OCI-LY3 (cell line): ENCODE results near the gene PIP4K2C.

Experiments
- H2AFZ ChIP-seq: fragments of 200-600, 300-600 bp; shearing (Covaris generic); 2 replicates; pipeline ENCODE4 v1.6.0; 2014; ENCODE audit warnings: antibody characterized with exemption, low read depth, low read length
- H3K27ac ChIP-seq: fragments of 200-600, 300-600 bp; sonication (generic); 2 replicates; pipeline ENCODE4 v1.5.1; 2014; ENCODE audit warnings: mild to moderate bottlenecking, low read length, moderate library complexity, mixed read lengths
- H3K27me3 ChIP-seq: fragments of 200-600, 300-600 bp; sonication (generic); 2 replicates; pipeline ENCODE4 v1.6.1; 2014; ENCODE audit warnings: low read depth, low read length, mixed read lengths
- H3K36me3 ChIP-seq: fragments of 200-600, 300-600 bp; sonication (generic); replicated peaks from 2 replicates; pipeline ENCODE3; 2014; ENCODE audit warnings: low read depth, low read length, mixed read lengths
- H3K4me1 ChIP-seq: fragments of 300-600, 200-600 bp; sonication (generic); 2 replicates; pipeline ENCODE4 v1.6.1; 2014; ENCODE audit warnings: low read length, mixed read lengths
- H3K4me2 ChIP-seq: fragments of 200-600, 300-600 bp; sonication (generic); 2 replicates; pipeline ENCODE4 v1.6.1; 2014; ENCODE audit warnings: low read length, mixed read lengths
- H3K4me3 ChIP-seq: fragments of 300-600, 200-600 bp; sonication (generic); 2 replicates; pipeline ENCODE4 v1.5.1; 2014; ENCODE audit warnings: antibody characterized with exemption, mild to moderate bottlenecking, low read length, moderate library complexity
- H3K79me2 ChIP-seq: fragments of 300-600, 200-600 bp; shearing (Covaris generic); 2 replicates; pipeline ENCODE4 v1.6.1; 2014; ENCODE audit warnings: mild to moderate bottlenecking, low read length, mixed read lengths
- H3K9ac ChIP-seq: fragments of 300-600, 200-600 bp; shearing (Covaris generic); 2 replicates; pipeline ENCODE4 v1.6.0; 2014; ENCODE audit warnings: mild to moderate bottlenecking, low read length, moderate library complexity
- H3K9me3 ChIP-seq: fragments of 200-600, 300-600 bp; shearing (Covaris generic); 2 replicates; pipeline ENCODE4 v1.6.1; 2014; ENCODE audit warnings: low read length, mixed read lengths; ENCODE audit not compliant: insufficient read depth
- H4K20me1 ChIP-seq: fragments of 200-600, 300-600 bp; sonication (generic); 2 replicates; pipeline ENCODE4 v1.6.1; 2016; ENCODE audit warnings: low read length, mixed read lengths; ENCODE audit not compliant: insufficient read depth
- EZH2phosphoT487 ChIP-seq: fragments of 200-600 bp; shearing (Covaris generic); IDR thresholded peaks from 2 replicates; pipeline ENCODE4 v1.6.1; 2018; ENCODE audit warnings: antibody characterized with exemption, mixed run types, low read depth
- TF ChIP-seq, protein P1 (sequence below): fragments of 200-600, 300-600 bp; sonication (generic); IDR thresholded peaks from 2 replicates; pipeline ENCODE4 v1.5.1; 2014; ENCODE audit warnings: antibody characterized with exemption, low read length, low read depth

PIP4K2C gene

DNA sequence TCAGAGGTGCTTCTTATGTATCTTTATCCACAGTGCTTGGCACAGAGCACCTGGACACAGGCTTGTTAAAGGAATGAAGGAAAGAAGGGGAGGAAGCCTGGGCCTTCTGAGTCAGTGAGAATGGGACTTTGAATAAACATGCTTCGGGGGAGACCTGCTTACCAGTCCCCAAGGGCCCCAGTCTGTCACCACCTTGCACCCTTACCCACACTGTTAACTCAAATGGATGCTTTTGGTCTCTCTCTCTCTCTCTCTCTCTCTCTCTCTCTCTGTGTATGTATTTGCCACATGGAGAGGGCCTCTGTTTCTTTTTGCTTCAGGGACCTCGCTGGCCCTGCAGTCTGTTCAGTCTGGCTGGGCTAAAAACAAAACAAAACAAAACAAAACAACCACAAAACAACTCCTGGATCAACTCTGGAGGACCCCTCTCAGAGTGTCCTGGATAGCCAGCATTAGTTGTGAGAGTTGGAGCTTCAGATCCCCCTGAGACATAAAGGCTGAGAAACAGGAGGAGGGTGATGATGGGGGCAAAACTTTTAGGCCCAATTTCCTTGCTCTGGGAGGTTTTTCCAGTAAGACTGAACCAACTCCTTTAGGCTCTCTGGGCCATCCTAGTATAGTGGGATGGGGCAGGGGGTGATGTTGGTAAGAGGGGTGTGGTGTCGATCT is 39.2 kb upstream of the PIP4K2C start:
- Histone ChIP-seq H3K79me2 (peaks cover 2% of the 10 kb centered on the region), H4K20me1 (no peaks in the 10 kb centered on the region), H3K4me3 (no peak overlapping the region), H3K9me3 (no peaks in the 10 kb centered on the region), H3K4me2 (no peak overlapping the region), H3K27ac (no peak overlapping the region), H3K27me3 (no peaks in the 10 kb centered on the region), H2AFZ (no peak overlapping the region), H3K9ac (no peak overlapping the region), H3K4me1 (peaks cover 10% of the 10 kb centered on the region), H3K36me3 (no peaks in the 10 kb centered on the region)
- TF ChIP-seq EZH2phosphoT487: no peak

DNA sequence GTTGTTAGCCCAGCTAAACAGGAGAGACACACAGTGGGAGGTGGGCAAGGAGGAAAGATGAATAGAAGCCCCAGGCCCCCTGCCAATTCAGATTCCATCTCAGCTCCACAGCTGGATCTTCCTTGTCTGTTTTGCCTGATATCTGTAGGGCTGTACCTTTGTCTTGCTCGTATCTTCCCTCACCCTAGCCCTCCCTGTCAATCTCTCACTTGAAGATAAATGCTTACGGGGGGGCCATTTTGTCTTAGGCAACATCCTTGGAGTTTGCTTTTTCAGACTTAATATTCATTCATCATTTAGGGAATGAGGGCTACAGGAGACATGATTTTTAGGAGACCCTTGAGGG is 38.7 kb upstream of the PIP4K2C start:
- Histone ChIP-seq H3K36me3 (no peaks in the 10 kb centered on the region), H3K27me3 (no peaks in the 10 kb centered on the region), H3K9ac (no peak overlapping the region), H2AFZ (no peak overlapping the region), H3K4me1 (peaks cover 10% of the 10 kb centered on the region), H3K79me2 (no peaks in the 10 kb centered on the region), H3K9me3 (no peaks in the 10 kb centered on the region), H4K20me1 (no peaks in the 10 kb centered on the region), H3K4me2 (no peak overlapping the region), H3K27ac (no peak overlapping the region), H3K4me3 (no peak overlapping the region)
- no peak for TF ChIP-seq EZH2phosphoT487
- TF ChIP-seq, protein P1, sequence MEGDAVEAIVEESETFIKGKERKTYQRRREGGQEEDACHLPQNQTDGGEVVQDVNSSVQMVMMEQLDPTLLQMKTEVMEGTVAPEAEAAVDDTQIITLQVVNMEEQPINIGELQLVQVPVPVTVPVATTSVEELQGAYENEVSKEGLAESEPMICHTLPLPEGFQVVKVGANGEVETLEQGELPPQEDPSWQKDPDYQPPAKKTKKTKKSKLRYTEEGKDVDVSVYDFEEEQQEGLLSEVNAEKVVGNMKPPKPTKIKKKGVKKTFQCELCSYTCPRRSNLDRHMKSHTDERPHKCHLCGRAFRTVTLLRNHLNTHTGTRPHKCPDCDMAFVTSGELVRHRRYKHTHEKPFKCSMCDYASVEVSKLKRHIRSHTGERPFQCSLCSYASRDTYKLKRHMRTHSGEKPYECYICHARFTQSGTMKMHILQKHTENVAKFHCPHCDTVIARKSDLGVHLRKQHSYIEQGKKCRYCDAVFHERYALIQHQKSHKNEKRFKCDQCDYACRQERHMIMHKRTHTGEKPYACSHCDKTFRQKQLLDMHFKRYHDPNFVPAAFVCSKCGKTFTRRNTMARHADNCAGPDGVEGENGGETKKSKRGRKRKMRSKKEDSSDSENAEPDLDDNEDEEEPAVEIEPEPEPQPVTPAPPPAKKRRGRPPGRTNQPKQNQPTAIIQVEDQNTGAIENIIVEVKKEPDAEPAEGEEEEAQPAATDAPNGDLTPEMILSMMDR: no peak

DNA sequence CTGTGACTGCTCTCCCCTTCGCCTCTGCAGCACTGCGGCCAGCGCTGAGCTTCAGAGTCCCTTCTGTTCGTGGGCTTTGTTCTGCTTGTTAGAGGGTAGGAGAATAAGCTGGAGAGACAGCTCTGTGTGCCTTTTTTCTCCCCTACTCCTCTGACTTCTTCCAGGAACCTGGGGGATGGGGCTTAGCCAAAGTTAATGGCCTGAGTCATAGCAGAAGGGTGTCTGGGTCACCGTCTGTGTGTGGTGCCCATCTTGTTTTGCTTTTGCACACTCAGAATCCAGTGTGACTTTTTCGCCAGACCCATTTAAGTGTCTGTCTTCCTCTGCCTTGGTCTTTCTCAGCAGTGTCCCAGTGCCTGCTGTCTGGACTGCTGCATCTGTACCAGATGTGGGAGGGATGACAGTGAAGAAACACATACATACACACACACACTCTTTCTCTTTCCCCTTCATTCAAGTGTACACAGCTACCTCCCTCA is 38.1 kb upstream of the PIP4K2C start:
- no peak overlapping the region for H2AFZ ChIP-seq
- H3K4me2 ChIP-seq: no peak overlapping the region
- H3K9me3 ChIP-seq: no peaks in the 10 kb centered on the region
- H3K79me2 ChIP-seq: no peaks in the 10 kb centered on the region
- no peak overlapping the region for H3K27ac ChIP-seq
- H3K27me3 ChIP-seq: no peaks in the 10 kb centered on the region
- TF ChIP-seq, protein P1: no peak
- H3K4me3 ChIP-seq: no peak overlapping the region
- H3K9ac ChIP-seq: no peak overlapping the region
- peaks cover 6% of the 10 kb centered on the region; the same call in 1 of the 2 replicates for H3K4me1 ChIP-seq
- H4K20me1 ChIP-seq: no peaks in the 10 kb centered on the region
- no peaks in the 10 kb centered on the region for H3K36me3 ChIP-seq

DNA sequence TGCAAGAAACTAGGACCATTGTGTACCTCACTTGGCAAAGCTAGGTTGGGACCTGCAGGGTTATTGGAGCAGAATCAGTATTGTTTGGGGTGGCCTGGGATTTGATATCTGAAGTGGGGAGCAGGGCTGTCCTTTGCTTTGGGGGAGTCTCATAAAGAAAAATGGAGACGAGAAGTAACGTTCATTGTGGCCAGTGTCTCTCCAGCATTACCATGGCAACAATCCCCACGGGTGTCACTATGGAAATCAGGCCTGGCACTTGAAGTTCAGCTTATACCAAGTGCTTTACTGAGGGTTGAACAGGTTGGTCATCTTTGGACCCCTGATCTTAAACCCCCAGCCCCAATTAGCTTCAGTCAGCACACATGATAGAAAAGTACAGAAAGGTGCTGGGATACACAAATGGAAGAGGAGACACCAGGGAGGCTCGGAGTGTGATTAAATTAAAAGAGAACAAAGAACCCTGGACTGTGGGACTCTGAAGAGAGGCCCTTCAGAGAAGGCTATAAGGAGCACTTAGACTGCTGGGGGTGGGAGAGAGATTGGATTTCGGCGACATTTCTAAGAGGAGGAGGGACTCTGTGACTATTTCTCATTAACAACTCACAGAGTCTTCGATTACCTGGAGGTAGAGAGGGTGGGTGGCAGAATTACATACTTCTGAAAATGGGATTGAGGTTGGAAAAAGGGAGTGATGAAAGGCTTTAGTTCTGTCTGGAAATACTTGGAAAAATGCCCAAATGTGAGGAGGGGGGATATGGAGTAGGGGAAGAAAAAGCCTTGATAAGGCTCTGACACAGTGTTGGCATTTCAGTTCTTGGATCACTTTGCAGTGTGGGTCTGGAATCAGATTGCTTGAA is 37.4 kb upstream of the PIP4K2C start:
- no peaks in the 10 kb centered on the region for H3K79me2 ChIP-seq
- H3K27ac ChIP-seq: no peak overlapping the region

More for the DNA sequence above, 37.4 kb upstream of the PIP4K2C start:
- H3K9me3 ChIP-seq: no peaks in the 10 kb centered on the region
- H3K27me3 ChIP-seq: no peaks in the 10 kb centered on the region
- H3K4me3 ChIP-seq: no peak overlapping the region
- H4K20me1 ChIP-seq: no peaks in the 10 kb centered on the region
- H3K4me2 ChIP-seq: no peak overlapping the region
- H3K4me1 ChIP-seq: peaks cover 4% of the 10 kb centered on the region; the same call in 1 of the 2 replicates
- H2AFZ ChIP-seq: no peak overlapping the region
- H3K9ac ChIP-seq: no peak overlapping the region
- no peak for TF ChIP-seq EZH2phosphoT487
- TF ChIP-seq, protein P1: no peak
- H3K36me3 ChIP-seq: no peaks in the 10 kb centered on the region
